Activated T-helper 1 cell treated with anti-CD3 and anti-CD28 coated beads, Interleukin-12 subunit alpha, Interleukin-12 subunit beta, Interleukin-2, Interleukin-4 antibody, amounts not matched to agents 30 ng/mL and 10 ng/mL and 1 ng/mL, durations not matched to agents 14 hours and 24 hours and 36 hours (primary cell): ENCODE data around the gene THBD. TPM values are rescaled to one million over a fixed set of nuclear protein-coding genes. Genes with fewer than 3 reads are reported as not detected.

Source experiments
- DNase-seq: peaks from one replicate; pipeline ENCODE4 v3.0.0; 2021; ENCODE audit warnings: low spot score
- H3K27ac Mint-ChIP-seq: one replicate; pipeline ENCODE4 v1.8.0; 2021; ENCODE audit warnings: mild to moderate bottlenecking, mixed read lengths
- H3K27me3 Mint-ChIP-seq: one replicate; pipeline ENCODE4 v1.8.0; 2022; ENCODE audit warnings: mild to moderate bottlenecking, moderate library complexity, mixed read lengths; ENCODE audit not compliant: insufficient read depth
- H3K36me3 Mint-ChIP-seq: one replicate; pipeline ENCODE4 v1.8.0; 2021; ENCODE audit warnings: low read depth, mixed read lengths
- H3K4me1 Mint-ChIP-seq: one replicate; pipeline ENCODE4 v1.8.0; 2021; ENCODE audit warnings: low read depth, mixed read lengths
- H3K4me3 Mint-ChIP-seq: one replicate; pipeline ENCODE4 v1.8.0; 2021; ENCODE audit warnings: mild to moderate bottlenecking, moderate library complexity, mixed read lengths
- H3K9me3 Mint-ChIP-seq: one replicate; pipeline ENCODE4 v1.8.0; 2021; ENCODE audit warnings: mixed read lengths
- intact Hi-C: fragments of 100-400 bp; cut with micrococcal nuclease; formaldehyde crosslinking; loops from one replicate; pipeline ENCODE4 v1.15.1; 2024
- total RNA-seq: library from RNA; stranded (reverse); gene quantifications from 2 replicates; pipeline ENCODE4 v1.2.3, GENCODE V29; 2022

The THBD gene
- total RNA-seq, 1 donor from 2014 or later, result not detected

DNA sequence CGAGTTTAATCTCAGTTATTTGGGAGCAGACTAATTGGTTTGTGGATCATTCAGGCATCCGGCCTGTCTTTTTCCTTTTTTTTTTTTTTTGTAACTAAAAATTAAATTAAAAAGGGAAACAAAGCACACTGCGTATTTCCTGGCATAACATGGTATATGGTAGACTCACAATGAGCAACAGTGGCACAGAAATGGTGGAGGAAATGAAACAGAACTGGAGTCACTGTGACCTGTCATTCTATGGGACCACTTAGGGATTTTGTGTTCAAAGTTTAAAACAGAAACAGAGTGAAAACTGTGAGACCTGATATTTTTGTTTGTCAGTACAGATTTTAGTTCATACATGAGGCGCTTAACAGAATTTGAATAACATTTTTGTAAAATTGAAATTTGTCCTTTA is 41.4 kb upstream of the THBD start:
- Mint-ChIP-seq H3K4me1 (peaks cover 17% of the 10 kb centered on the region), H3K27me3 (peaks cover 9% of the 10 kb centered on the region), H3K9me3 (no peaks in the 10 kb centered on the region), H3K27ac (no peak overlapping the region), H3K4me3 (no peak overlapping the region), H3K36me3 (no peaks in the 10 kb centered on the region)
- no peak for DNase-seq
- intact Hi-C loops, result no loop called here

GRCh38 chr20:23090147-23090546 is 40.7 kb upstream of the THBD start:
- intact Hi-C loops, result no loop called here
- H3K27ac Mint-ChIP-seq, result no peak overlapping the region
- peaks cover 17% of the 10 kb centered on the region for H3K4me1 Mint-ChIP-seq
- no peaks in the 10 kb centered on the region for H3K9me3 Mint-ChIP-seq
- no peaks in the 10 kb centered on the region for H3K36me3 Mint-ChIP-seq
- peaks cover 7% of the 10 kb centered on the region for H3K27me3 Mint-ChIP-seq
- DNase-seq, result no peak
- H3K4me3 Mint-ChIP-seq, result no peak overlapping the region

GRCh38 chr20:23088866-23089265 is 39.4 kb upstream of the THBD start:
- no peak overlapping the region for H3K27ac Mint-ChIP-seq
- DNase-seq, result no peak
- H3K36me3 Mint-ChIP-seq, result no peaks in the 10 kb centered on the region
- peaks cover 17% of the 10 kb centered on the region for H3K4me1 Mint-ChIP-seq
- intact Hi-C loops, result no loop called here
- no peak overlapping the region for H3K4me3 Mint-ChIP-seq
- H3K27me3 Mint-ChIP-seq, result peaks cover 7% of the 10 kb centered on the region
- H3K9me3 Mint-ChIP-seq, result no peaks in the 10 kb centered on the region

DNA sequence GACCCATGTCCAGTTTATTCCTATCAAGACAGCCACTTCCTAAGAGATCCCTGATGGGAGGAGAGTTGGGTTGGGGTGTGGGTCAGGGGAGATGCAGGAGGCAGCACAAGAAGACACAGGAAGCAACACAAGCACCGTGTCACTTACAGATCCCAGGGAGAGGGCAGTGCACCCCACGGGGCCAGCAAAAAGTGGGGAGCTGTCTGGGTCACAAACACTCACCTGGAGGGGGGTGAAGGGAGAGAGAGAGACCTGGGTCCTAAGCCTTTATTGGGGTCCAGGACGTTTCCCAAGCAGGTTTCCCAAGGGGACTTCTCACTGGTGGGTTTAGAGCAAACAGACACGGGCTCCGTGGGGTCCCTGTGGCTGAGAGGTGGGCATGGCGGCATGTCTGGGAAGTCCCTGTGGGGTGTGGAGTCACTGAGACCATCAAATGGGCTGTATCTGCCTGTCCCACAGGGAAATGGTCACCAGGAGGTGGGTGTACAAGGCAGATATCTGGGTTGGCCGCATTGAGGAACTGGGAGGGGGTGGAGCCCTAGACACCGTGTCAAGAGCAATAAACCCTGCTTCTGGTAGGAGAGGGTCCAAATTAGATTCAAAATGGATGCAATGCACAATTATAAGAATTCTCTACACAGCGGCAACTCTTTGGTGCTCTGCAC is 38.2 kb upstream of the THBD start:
- H3K36me3 Mint-ChIP-seq, result no peaks in the 10 kb centered on the region
- H3K9me3 Mint-ChIP-seq, result no peaks in the 10 kb centered on the region
- H3K27ac Mint-ChIP-seq, result no peak overlapping the region
- intact Hi-C loops, result loop anchor here (2.0 kb wide), 1 partner anchor 55 kb away; no protein-coding TSS in a partner anchor
- DNase-seq, result no peak
- H3K4me1 Mint-ChIP-seq, result peaks cover 23% of the 10 kb centered on the region
- H3K27me3 Mint-ChIP-seq, result peaks cover 4% of the 10 kb centered on the region
- no peak overlapping the region for H3K4me3 Mint-ChIP-seq

DNA sequence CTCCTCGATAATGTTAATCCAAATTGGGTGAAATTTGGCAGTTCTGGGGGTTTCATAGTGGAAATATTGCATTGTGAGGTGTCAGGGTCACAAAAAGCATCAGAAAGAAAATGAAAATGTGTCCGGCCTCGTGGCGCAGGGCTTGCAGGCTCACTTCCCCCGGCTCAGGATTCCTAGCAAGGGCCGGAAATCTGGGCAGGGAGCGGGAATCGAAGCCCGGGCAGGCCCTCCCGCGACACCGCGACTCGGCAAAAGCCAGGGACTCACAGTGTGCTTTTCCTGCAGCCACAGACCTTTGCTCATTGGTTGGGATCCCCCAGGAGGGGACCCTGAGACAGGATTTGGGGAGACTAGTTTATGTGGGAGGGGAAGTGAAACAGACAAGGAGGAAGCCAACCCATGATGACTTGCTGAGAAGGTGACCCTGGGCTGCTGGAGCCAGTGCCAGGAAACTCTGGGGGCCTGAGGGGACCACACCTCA is 37.5 kb upstream of the THBD start:
- intact Hi-C loops, result loop anchor here (1.0 to 2.0 kb wide), 2 partner anchors 56 to 60 kb away; no protein-coding TSS in a partner anchor
- H3K36me3 Mint-ChIP-seq, result no peaks in the 10 kb centered on the region
- H3K27me3 Mint-ChIP-seq, result peaks cover 4% of the 10 kb centered on the region
- DNase-seq, result no peak
- peak overlapping the region; percentile 69 for H3K4me3 Mint-ChIP-seq
- no peaks in the 10 kb centered on the region for H3K9me3 Mint-ChIP-seq
- peaks cover 28% of the 10 kb centered on the region for H3K4me1 Mint-ChIP-seq
- peak overlapping the region; percentile 87 for H3K27ac Mint-ChIP-seq

- H3K36me3 Mint-ChIP-seq, result no peaks in the 10 kb centered on the region
- intact Hi-C loops, result loop anchor here (1.0 to 2.0 kb wide), 2 partner anchors 57 to 61 kb away; no protein-coding TSS in a partner anchor
Measured at GRCh38 chr20:23086056-23086566, 36.6 kb upstream of the THBD start, which contains the start of gene CD93. CD93 (minus strand) TSS chr20:23086324; CDS start chr20:23086192, 132 bp downstream.

GRCh38 chr20:23085436-23086055 is 36.1 kb upstream of the THBD start:
- Mint-ChIP-seq H3K27me3 (peaks cover 7% of the 10 kb centered on the region), H3K36me3 (no peaks in the 10 kb centered on the region), H3K9me3 (no peaks in the 10 kb centered on the region), H3K27ac (no peak overlapping the region), H3K4me3 (no peak overlapping the region), H3K4me1 (peaks cover 30% of the 10 kb centered on the region)
- intact Hi-C loops, result loop anchor here (1.0 to 2.0 kb wide), 2 partner anchors 57 to 62 kb away; no protein-coding TSS in a partner anchor
- DNase-seq, result no peak

More at GRCh38 chr20:23086056-23086566, 36.6 kb upstream of the THBD start, which contains the start of gene CD93:
- peak within 1 kb of the TSS; percentile 69 for H3K4me3 Mint-ChIP-seq
- peaks cover 7% of the 10 kb centered on the region for H3K27me3 Mint-ChIP-seq
- no peaks in the 10 kb centered on the region for H3K9me3 Mint-ChIP-seq
- H3K4me1 Mint-ChIP-seq, result peaks cover 30% of the 10 kb centered on the region
- peak within 1 kb of the TSS; percentile 87 for H3K27ac Mint-ChIP-seq
- DNase-seq, result peak; percentile 42

GRCh38 chr20:23084845-23085365 is 35.4 kb upstream of the THBD start:
- intact Hi-C loops, result no loop called here
- no peak for DNase-seq
- H3K36me3 Mint-ChIP-seq, result no peaks in the 10 kb centered on the region
- H3K27ac Mint-ChIP-seq, result no peak overlapping the region
- no peak overlapping the region for H3K4me3 Mint-ChIP-seq
- H3K9me3 Mint-ChIP-seq, result no peaks in the 10 kb centered on the region
- peaks cover 7% of the 10 kb centered on the region for H3K27me3 Mint-ChIP-seq
- H3K4me1 Mint-ChIP-seq, result peaks cover 30% of the 10 kb centered on the region

GRCh38 chr20:23084282-23084844 is 34.9 kb upstream of the THBD start:
- no peaks in the 10 kb centered on the region for H3K9me3 Mint-ChIP-seq
- intact Hi-C loops, result no loop called here
- H3K27me3 Mint-ChIP-seq, result peaks cover 10% of the 10 kb centered on the region
- H3K4me3 Mint-ChIP-seq, result no peak overlapping the region
- H3K36me3 Mint-ChIP-seq, result no peaks in the 10 kb centered on the region
- no peak for DNase-seq
- H3K4me1 Mint-ChIP-seq, result peaks cover 30% of the 10 kb centered on the region
- no peak overlapping the region for H3K27ac Mint-ChIP-seq

GRCh38 chr20:23083553-23084220 is 34.2 kb upstream of the THBD start:
- H3K4me3 Mint-ChIP-seq, result no peak overlapping the region
- H3K4me1 Mint-ChIP-seq, result peaks cover 30% of the 10 kb centered on the region
- H3K9me3 Mint-ChIP-seq, result no peaks in the 10 kb centered on the region
- H3K36me3 Mint-ChIP-seq, result no peaks in the 10 kb centered on the region
- H3K27me3 Mint-ChIP-seq, result peaks cover 15% of the 10 kb centered on the region
- H3K27ac Mint-ChIP-seq, result no peak overlapping the region
- intact Hi-C loops, result no loop called here
- DNase-seq, result no peak

- intact Hi-C loops, result no loop called here
- Mint-ChIP-seq H3K4me3 (no peak overlapping the region), H3K9me3 (no peaks in the 10 kb centered on the region)
Measured at GRCh38 chr20:23082846-23083552, 33.5 kb upstream of the THBD start.

More at GRCh38 chr20:23082846-23083552, 33.5 kb upstream of the THBD start:
- peaks cover 14% of the 10 kb centered on the region for H3K27me3 Mint-ChIP-seq
- no peak overlapping the region for H3K27ac Mint-ChIP-seq
- H3K36me3 Mint-ChIP-seq, result no peaks in the 10 kb centered on the region
- DNase-seq, result no peak
- H3K4me1 Mint-ChIP-seq, result peaks cover 30% of the 10 kb centered on the region
